DMS53 treated with DMSO at 0.1 percent for 48 hours (cell line): Measurements from ENCODE around the gene STARD13.

Experiments used
- DNase-seq: peaks from one replicate; lab custom pipeline; 2025; ENCODE audit not compliant: unreplicated experiment; lab: John Stamatoyannopoulos, UW

The STARD13 gene

GRCh38 chr13:33229446-33230177, 55.9 kb downstream of the STARD13 start:
- DNase-seq, result no peak

GRCh38 chr13:33228648-33229445, 56.7 kb downstream of the STARD13 start:
- DNase-seq, result peak; percentile 42

- no peak for DNase-seq
These were observed 57.5 kb downstream of the STARD13 start for GRCh38 chr13:33227927-33228647.

DNA sequence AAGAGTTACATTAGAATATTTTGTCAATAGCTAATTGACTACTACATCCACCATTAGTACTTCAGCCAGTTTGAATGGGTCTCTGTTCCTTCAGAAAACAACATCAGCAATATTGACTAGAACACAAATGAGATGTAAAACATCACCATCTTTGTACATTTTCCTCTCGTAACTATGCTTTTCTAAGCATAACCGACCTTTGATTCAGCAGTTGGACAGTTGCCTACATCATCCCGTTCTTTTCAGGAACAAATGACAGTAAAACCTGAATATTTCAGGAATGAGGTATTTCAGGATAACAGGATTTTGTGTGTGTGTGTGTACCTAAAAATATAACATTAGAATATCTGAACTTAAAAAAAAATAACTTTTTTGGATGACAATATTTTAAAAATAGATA, 60.9 kb downstream of the STARD13 start:
- no peak for DNase-seq

DNA sequence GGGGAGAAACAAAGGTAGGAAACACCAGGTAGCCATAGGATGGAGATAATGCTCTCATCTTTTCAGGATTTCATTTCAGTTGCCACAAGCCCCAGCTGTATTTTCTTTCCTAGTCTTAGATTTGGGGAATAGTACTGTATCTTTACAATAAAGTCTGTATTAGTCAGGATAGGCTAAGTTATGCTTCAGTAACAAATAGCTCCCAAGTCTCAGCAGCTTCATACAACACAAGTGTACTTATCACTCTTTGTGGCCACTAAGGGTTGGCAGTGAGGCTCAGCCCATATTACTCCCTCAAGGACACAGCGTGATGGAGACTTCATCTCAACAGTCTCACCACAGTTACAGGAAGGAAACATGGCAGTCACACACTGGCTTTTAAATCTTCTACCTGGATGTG, 61.4 kb downstream of the STARD13 start:
- DNase-seq, result no peak

GRCh38 chr13:33219926-33220325, 65.6 kb downstream of the STARD13 start:
- no peak for DNase-seq

DNA sequence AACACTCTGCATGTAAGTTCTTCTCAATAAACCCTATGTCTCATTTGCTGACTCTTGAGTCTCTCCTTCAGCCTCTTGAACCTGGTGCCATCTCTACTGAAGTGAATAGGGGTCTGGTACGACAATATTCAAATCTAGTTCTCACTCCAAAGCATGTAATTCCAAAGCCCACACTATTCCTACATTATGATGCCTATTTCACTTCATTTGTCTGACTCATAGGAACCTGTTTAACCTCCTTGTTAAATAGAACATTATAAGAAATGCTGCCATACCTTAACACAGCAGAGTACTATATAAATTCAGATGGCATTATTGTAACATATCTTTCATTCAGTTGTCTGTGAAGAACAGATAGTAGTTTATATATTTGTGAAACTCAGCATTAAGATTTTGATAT, 67.1 kb downstream of the STARD13 start:
- DNase-seq, result no peak

DNA sequence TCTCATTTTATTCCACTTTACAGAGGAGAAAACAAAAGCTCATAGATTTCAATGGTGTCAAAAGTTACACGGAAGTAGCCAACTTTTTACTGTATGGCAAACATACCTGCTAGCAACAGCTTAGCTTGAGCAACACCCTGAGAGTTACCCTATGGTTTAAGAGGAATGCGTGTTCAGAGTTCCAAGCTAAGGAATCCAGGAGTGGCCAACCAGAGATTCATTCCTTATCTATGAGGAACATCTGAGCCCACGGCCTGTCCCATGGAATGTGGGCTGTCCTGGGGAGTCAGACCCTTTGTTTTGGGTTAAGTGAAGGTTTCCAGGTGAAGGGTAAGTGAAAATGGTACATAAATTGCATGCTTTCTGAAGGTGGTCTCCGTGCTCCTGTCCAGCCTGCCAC, 67.5 kb downstream of the STARD13 start:
- no peak for DNase-seq

DNA sequence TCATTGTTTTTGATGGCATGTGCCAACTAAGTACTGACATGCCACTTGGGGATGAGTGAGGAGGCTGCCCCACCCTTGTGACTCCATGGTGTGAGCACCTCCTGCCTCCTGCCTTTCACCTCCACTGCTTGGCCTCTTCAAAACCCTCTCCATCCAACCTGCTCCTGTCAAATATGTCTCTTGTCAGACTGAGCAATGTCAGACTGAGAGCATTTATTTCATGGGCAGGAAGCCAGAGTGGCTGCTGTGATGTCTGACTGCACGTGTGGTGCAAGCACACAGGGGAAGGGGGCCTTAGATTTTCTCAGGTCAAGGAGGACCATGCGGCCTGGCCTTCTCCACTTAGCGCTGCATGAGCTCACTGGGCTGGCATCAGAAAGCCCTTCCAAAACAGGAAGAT, 68.3 kb downstream of the STARD13 start:
- no peak for DNase-seq

GRCh38 chr13:33213797-33214196, 71.8 kb downstream of the STARD13 start:
- no peak for DNase-seq

- DNase-seq, result peak; percentile 6
These were observed 72.4 kb downstream of the STARD13 start for GRCh38 chr13:33213024-33213768.

GRCh38 chr13:33212396-33212795, 73.2 kb downstream of the STARD13 start:
- no peak for DNase-seq

DNA sequence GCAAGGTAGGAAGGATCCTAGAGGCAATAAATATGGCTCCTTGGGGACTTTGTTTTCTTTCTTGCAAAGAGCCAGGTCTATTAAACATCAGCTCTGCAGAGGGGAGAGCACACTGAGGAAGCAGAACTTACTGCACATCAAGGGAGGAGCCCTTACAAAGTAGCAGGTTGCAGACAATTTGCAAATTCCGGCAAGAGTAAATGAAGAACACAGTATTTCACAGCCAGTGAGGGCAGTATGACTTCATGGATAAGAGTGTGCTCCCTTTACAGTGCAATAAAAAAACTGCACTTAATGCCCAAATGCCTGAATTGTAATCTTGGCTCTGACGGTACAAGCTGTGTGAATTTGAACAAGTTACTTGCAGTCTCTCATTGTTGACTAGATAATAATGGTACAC, 75.5 kb downstream of the STARD13 start:
- DNase-seq, result no peak

DNA sequence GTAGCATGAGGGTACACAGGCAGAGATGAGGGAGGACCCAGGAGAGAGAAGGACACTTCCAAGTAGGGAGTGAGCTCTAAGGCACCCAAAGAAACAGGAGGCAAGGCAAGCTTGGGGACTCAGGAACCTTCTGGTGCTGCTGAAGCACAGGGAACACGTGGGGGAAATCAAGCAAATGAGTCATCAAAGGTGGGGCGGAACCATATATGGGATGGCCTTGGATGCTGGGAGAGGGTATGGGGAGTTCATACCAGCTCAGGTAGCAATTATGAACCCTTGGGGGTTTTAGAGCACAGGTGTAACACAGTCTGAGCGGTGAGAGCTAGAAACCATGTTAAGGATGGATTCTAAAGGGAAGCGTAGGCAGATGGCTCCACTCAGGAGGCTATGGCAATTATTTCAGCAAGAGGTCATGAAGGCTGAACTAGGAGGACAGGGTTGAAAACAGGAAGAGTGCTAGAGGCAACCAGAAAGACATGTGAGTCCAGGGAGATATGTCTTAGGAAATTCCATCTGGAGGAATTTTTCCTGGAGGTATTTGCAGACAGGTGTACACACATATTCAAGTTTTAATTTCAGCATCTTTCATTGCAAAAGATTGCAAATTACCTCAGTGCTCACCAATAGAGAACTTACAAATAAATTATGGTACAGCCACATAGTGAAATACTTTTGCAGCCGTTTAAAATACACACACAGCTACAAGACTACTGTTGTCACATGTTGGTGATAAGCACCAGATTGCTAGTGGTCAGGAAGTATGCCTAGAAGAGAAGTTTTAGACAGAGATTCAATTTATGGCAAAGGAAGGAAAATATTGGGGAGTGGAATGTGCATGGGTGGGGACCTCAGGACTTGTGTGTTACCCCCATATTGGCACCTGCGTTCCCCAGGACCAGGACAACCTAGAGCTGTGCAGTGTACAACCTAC, 77.0 kb downstream of the STARD13 start:
- no peak for DNase-seq

DNA sequence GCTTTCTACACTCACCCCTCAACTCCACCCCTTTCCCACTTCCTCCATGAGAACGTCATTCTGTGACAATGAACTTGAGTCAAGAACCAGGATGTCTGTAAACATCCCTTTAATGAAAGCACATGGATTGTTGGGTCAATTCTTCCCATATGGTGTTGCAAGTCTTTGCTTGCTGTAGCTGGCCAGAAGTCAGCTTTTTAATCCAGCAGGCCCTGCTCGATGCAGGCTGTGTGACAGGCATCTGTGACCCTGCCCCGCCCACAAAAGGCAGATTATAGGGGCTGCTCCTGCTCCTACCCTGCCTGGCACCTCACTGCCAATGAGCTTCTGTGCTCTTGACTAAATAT, 78.0 kb downstream of the STARD13 start:
- DNase-seq, result no peak

DNA sequence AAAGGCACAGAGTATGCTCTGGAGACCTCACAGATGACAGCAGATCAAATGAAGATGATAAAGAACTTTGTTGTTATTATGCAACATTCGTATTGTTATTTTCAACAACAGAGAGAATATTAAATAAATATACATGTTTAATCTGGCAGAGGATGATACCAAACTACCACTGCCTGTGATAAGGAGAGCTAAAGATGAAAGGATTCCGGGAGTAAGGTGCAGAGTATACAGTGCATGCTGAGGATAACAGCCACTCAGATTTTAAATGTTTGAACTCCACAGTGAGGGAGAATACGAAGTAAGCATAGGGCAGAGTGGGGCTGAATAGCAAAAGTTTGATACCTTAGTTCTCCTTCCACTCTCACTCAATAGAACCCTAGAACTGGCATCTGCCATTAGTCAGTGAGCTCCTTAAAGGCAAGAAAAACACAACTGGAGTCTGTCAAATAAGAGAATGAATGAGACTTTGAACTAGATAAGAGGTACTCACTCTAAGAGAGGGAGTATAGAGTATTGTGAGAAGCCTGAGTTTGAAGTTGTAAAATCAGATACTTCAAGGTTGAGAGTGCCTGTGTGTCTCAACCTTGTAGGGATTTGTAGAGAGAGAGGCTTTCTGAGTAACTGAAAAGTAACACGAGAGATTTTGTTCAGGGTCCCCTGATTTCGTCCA, 78.5 kb downstream of the STARD13 start:
- no peak for DNase-seq

GRCh38 chr13:33206425-33206824, 79.1 kb downstream of the STARD13 start:
- DNase-seq, result no peak

DNA sequence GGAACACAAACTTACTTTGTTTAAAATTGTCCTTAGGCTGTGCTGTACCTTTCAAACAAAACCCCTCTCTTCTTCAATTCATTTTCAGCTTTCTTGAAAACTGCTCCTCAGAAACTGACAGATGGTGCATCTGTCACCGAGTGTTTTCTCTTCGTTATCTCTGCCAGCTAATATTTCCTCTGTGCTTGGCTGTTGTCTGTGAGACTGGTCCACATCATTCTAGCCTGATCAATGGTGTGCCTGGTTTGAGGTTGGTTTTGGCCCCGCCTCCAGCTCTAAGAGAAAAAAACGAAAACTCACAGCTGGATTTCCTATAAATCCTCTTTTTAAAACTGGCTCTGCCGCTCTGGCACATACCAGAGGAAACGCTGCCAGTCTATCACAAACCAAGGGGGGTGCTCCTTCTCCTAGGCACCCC, 79.7 kb downstream of the STARD13 start:
- no peak for DNase-seq

GRCh38 chr13:33205224-33205623, 80.3 kb downstream of the STARD13 start:
- no peak for DNase-seq
